ENCODE measurements around the gene SCUBE1.

- TF ChIP-seq, protein P1, sequence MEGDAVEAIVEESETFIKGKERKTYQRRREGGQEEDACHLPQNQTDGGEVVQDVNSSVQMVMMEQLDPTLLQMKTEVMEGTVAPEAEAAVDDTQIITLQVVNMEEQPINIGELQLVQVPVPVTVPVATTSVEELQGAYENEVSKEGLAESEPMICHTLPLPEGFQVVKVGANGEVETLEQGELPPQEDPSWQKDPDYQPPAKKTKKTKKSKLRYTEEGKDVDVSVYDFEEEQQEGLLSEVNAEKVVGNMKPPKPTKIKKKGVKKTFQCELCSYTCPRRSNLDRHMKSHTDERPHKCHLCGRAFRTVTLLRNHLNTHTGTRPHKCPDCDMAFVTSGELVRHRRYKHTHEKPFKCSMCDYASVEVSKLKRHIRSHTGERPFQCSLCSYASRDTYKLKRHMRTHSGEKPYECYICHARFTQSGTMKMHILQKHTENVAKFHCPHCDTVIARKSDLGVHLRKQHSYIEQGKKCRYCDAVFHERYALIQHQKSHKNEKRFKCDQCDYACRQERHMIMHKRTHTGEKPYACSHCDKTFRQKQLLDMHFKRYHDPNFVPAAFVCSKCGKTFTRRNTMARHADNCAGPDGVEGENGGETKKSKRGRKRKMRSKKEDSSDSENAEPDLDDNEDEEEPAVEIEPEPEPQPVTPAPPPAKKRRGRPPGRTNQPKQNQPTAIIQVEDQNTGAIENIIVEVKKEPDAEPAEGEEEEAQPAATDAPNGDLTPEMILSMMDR (IDR thresholded peaks at IDR 0.05), result no peak
- TF ChIP-seq EZH2 (IDR thresholded peaks at IDR 0.05) (no peak), EZH2phosphoT487 (IDR thresholded peaks at IDR 0.05) (no peak)
These were observed 46.2 kb upstream of the SCUBE1 start for GRCh38 chr22:43389227-43389836.
